K562 (cell line): ENCODE results near the gene KRT82.

Experiments
- ATF2 ChIP-seq: sonication (generic); formaldehyde crosslinking; IDR thresholded peaks from 2 replicates; pipeline ENCODE4 v1.8.1; 2022; ENCODE audit warnings: missing genetic modification reagents
- CEBPG ChIP-seq, 3 experiments: fragments of 200-800 bp in 1 of 3; sonication (Bioruptor generic) in 1 of 3; sonication (generic) in 1 of 3; formaldehyde crosslinking in 1 of 3; IDR thresholded peaks in 2 of 3; conservative IDR thresholded peaks in 1 of 3; 2 replicates each; pipeline versions ENCODE4 v1.6.1 to v1.8.0; 2016 to 2022; ENCODE audit warnings: missing compliant biosample characterization in 2 of 3, missing genetic modification characterization in 2 of 3, mild to moderate bottlenecking in 1 of 3, missing genetic modification reagents in 1 of 3
- ZNF398 ChIP-seq: fragments of 250-450 bp; sonication (Bioruptor Pico); IDR thresholded peaks from 2 replicates; pipeline ENCODE4 v1.8.0; 2021; ENCODE audit warnings: moderate library complexity, mild to moderate bottlenecking, inconsistent platforms

- TF ChIP-seq ATF2 (CRISPR knock-in tag) (no peak), ZNF398 (CRISPR knock-in tag) (no peak), CEBPG (CRISPR knock-in tag; IDR thresholded peaks at IDR 0.05) (no peak), CEBPG (tag; conservative IDR thresholded peaks at IDR 0.05 in 1 of 2, IDR thresholded peaks at IDR 0.05 in 1 of 2) (no peak)
Observed at GRCh38 chr12:52349196-52349595, 56.9 kb downstream of the KRT82 start.
